HTR-8/SVneo (cell line): ENCODE data around the gene CERCAM.
"Not testable (repeated sequence)": the region's sequence is repeated elsewhere in the genome, so short reads cannot be mapped to it uniquely, and the experiment has no call there.

Experiments
- DNase-seq: peaks from one replicate; pipeline ENCODE4 v3.0.0; 2011; ENCODE audit warnings: low spot score, mixed read lengths; ENCODE audit not compliant: insufficient read length
- FAIRE-seq: peaks from 2 replicates; lab custom pipeline; 2011; peaks lifted over from hg19 to GRCh38; lab: Jason Lieb, UNC

CERCAM gene

GRCh38 chr9:128415281-128415680, 5.4 kb upstream of the CERCAM start:
- DNase-seq (no peak), FAIRE-seq (no peak)

- FAIRE-seq, result no peak
- DNase-seq, result no peak
Measured at GRCh38 chr9:128416014-128416413, 4.6 kb upstream of the CERCAM start.

DNA sequence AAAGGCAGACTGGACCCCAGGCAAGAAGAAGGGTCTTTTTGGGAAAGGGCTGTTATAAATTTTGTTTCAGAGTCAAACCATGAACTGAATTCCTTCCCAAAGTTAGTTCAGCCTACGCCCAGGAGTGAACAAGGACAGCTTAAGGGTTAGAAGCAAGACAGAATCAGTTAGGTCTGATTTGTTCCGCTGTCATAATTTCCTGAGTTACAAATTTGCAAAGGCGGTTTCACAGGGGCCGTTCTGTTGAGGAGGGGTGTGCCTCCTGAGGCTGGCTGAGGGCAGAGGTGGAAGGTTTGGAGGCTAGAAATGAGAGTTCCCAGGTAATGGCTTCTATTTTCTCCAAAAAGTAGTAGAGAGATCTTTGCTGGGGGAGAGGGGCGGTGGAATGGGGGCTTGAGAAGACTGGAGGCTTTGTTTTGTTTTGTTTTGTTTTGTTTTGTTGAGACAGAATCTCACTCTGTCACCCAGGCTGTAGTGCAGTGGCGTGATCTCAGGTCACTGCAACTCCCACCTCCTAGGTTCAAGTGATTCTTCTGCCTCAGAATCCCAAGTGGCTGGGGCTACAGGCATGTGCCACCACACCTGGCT, 4.1 kb upstream of the CERCAM start:
- DNase-seq, result no peak
- no peak for FAIRE-seq

- DNase-seq (no peak), FAIRE-seq (no peak)
Measured at GRCh38 chr9:128419061-128419925, 1.4 kb upstream of the CERCAM start.

DNA sequence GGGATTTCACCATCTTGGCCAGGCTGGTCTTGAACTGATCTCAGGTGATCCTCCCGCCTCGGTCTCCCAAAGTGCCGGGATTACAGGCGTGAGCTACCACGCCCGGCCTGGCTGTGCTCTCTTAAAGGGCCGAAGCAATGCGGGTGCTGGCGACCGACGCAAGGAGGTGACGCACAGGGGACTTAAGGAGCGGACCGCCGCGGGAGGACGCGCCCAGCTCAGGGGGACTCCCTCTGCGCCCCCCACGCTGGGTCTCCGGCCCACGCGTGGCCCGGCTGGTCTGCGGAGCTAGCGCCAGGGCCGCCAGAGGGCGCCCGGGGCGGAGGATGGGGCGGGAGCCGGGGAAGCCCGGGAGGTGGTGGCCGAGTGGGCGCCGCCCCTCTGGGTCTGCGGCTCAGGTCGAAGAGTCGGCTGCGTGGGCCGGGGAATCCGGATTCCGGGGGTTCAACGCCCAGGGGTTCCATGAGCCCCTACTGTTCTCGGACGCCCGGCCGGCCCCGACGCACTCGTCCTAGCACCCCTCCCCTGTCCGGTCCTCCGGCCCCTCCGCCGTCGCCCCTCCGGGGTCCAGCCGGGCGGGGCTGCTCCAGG, 502 bp upstream of the CERCAM start:
- DNase-seq (peak; percentile 76), FAIRE-seq (no peak)

- DNase-seq, result no peak
- FAIRE-seq, result no peak
Measured at GRCh38 chr9:128421482-128421996, 882 bp downstream of the CERCAM start.

- DNase-seq, FAIRE-seq: not testable (repeated sequence)
Measured at GRCh38 chr9:128422022-128422782, 1.5 kb downstream of the CERCAM start.

DNA sequence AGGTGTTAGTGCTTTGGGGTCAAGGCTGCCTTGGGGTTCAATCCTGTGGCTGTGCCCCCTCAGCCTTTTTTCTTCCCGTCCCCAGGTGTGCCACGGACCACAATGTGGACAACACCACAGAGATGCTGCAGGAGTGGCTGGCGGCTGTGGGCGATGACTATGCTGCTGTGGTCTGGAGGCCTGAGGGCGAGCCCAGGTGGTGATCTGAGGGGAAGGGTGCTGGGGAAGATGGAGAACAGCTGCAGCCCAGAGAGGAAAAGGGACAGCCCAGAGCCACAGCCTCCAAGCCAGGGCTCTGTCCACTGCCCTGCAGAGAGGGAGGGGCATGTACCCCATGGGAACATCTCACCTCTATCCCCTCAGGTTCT, 2.1 kb downstream of the CERCAM start:
- no peak for DNase-seq
- FAIRE-seq, result no peak

DNA sequence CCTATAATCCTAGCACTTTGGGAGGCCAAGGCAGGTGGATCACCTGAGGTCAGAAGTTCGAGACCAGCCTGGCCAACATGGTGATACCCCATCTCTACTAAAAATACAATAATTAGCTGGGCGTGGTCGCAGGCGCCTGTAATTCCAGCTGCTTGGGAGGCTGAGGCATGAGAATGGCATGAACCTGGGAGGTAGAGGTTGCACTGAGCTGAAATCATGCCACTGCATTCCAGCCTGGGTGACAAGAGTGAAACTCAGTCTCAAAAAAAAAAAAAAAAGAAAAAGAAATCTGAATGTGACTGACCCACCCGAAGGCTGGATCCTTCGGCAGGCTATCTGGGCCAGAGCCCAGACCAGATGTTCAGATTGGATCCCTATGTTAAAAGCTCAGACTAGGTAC, 2.7 kb downstream of the CERCAM start:
- FAIRE-seq, result not testable (repeated sequence)

DNA sequence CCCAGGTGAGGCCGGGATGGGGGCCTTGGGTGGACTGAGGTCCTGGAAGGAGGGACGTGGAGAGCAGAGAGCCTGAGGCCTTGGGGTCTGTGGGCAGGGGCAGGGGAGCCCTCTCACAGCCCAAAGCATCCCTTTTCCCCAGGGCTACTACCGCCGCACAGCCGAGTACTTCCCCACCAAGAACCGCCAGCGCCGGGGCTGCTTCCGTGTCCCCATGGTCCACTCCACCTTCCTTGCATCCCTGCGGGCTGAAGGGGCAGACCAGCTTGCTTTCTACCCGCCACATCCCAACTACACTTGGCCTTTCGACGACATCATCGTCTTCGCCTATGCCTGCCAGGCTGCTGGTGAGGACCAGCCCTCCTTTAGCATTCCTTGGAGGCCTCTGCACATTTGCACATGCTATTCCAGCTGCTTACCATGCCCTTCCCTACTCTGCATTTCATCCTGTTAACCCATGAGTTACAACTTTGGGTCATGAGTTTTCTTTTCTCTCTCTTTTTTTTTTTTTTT, 3.7 kb downstream of the CERCAM start:
- FAIRE-seq (no peak), DNase-seq (no peak)

More for the DNA sequence above, 2.7 kb downstream of the CERCAM start:
- not testable (repeated sequence) for DNase-seq

GRCh38 chr9:128428644-128429512, 8.2 kb downstream of the CERCAM start:
- DNase-seq (no peak), FAIRE-seq (no peak)

DNA sequence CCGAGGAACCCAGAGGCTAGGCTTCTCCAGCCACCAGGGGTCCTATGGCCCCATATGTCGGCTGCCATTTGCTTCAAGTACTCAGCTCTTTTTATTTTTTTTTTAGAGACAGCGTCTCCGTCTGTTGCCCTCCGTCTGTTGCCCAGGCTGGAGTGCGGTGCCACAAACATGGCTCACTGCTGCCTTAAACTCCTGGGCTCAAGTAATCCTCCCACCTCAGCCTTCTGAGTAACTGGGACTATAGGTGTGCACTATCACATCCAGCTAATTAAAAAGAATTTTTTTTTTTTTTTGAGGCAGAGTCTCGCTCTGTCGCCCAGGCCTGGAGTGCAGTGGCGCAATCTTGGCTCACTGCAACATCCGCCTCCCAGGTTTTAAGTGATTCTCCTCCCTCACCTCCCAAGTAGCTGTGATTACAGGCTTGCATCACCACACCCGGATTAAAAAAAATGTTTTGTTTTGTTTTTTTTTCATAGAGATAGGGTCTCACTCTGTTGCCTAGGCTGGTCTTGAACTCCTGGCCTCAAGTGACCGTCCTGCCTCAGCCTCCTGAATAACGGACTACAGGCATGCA, 8.9 kb downstream of the CERCAM start:
- DNase-seq (no peak), FAIRE-seq (no peak)

GRCh38 chr9:128431207-128431606, 10.6 kb downstream of the CERCAM start:
- DNase-seq (no peak), FAIRE-seq (no peak)

DNA sequence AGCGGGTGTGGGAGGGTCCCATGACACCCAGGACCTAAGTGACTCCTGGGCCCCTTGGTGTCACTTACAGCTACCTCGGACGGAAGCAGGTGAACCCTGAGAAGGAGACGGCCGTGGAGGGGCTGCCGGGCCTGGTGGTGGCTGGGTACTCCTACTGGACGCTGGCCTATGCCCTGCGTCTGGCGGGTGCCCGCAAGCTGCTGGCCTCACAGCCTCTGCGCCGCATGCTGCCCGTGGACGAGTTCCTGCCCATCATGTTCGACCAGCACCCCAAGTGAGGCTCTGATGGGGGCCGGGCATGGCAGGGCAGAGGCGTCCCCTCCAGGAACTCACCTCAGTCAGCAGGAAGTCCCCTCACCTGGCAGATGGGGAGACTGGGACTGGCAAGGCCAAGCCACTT, 13.7 kb downstream of the CERCAM start:
- FAIRE-seq (no peak), DNase-seq (no peak)

DNA sequence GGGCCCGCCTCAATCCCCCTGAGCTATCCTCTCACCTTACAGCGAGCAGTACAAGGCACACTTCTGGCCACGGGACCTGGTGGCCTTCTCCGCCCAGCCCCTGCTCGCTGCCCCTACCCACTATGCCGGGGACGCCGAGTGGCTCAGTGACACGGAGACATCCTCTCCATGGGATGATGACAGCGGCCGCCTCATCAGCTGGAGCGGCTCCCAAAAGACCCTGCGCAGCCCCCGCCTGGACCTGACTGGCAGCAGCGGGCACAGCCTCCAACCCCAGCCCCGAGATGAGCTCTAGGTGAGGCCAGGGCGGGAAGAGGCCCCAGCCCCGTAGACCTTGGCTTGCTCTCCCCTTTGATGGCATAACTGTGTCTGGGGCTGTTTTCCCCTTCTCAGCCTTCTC, 15.0 kb downstream of the CERCAM start:
- FAIRE-seq (no peak), DNase-seq (no peak)

GRCh38 chr9:128438343-128439109, 17.9 kb downstream of the CERCAM start:
- FAIRE-seq (no peak), DNase-seq (peak; percentile 68)

DNA sequence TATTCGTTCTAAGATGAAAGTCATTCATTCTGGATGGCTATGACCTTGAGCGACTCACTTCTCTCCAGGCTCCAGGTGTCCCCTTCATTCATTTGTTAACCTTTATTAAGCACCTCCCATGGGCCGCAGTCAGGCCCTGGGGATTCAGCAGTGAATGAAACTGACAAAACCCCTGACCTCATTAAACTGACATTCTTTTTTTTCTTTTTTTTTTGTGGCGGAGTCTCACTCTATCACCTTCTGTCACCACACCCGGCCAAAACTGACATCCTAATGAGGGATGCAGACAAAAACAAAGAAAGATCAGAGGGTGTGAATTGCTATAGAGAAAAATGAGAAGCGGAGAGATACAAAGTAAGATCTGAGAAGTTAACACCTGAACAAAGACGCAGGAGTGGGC, 18.6 kb downstream of the CERCAM start:
- FAIRE-seq (no peak), DNase-seq (no peak)

DNA sequence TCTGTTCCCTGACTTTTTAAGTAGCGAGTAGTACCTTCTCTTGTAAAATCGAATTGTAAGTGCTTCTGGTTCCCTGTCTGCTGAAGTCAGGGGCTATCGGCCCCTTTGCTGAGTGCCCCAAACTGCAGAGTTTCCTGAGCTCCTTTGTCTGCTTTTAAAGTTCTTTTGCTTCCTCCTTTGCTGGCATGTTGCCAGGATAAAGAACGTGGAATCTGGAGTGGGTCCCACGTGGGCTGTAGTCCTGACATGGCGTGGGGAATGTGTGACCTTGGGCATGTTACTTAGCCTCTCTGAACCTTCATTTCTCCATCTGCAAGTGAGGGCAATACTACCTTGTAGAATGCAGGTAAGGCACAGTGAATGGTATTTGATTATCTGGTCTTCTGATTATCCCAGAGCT, 21.5 kb downstream of the CERCAM start:
- no peak for FAIRE-seq
- DNase-seq, result no peak
